Activated naive CD4-positive, alpha-beta T cell treated with anti-CD3 and anti-CD28 coated beads for 36 hours (primary cell): ENCODE results near the gene PSMD13. TPM values are rescaled to one million over a fixed set of nuclear protein-coding genes. Genes with fewer than 3 reads are reported as not detected.
"Not testable (repeated sequence)": the region's sequence is repeated elsewhere in the genome, so short reads cannot be mapped to it uniquely, and the experiment has no call there.

Experiments
- CTCF ChIA-PET: fragments of 350-600 bp; sonication (Branson Sonifier 250); formaldehyde crosslinking; loops from one replicate; lab custom pipeline; 2021; ENCODE audit warnings: antibody characterized with exemption; lab: Charles Lee
- DNase-seq: peaks from one replicate; pipeline ENCODE4 v3.0.0-alpha.2; 2020
- H3K27ac Mint-ChIP-seq: one replicate; pipeline ENCODE4 v1.8.0; 2021; ENCODE audit warnings: mild to moderate bottlenecking, mixed read lengths
- H3K27me3 Mint-ChIP-seq: one replicate; pipeline ENCODE4 v1.8.0; 2021; ENCODE audit warnings: low read depth, mixed read lengths
- H3K36me3 Mint-ChIP-seq: one replicate; pipeline ENCODE4 v1.8.0; 2021; ENCODE audit warnings: low read depth, mixed read lengths
- H3K4me1 Mint-ChIP-seq: one replicate; pipeline ENCODE4 v1.8.0; 2021; ENCODE audit warnings: low read depth, mixed read lengths
- H3K4me3 Mint-ChIP-seq: one replicate; pipeline ENCODE4 v1.8.0; 2021; ENCODE audit warnings: mild to moderate bottlenecking, moderate library complexity, mixed read lengths
- H3K9me3 Mint-ChIP-seq: one replicate; pipeline ENCODE4 v1.8.0; 2021; ENCODE audit warnings: mixed read lengths
- intact Hi-C: fragments of 100-400 bp; cut with micrococcal nuclease; formaldehyde crosslinking; loops from one replicate; pipeline ENCODE4 v1.15.1; 2023
- total RNA-seq, 2 experiments: library from RNA; stranded (reverse); gene quantifications; one replicate each; pipeline ENCODE4 v1.2.3, GENCODE V29; 2021

PSMD13 gene
- total RNA-seq, 2 experiments from 2014 or later, result 206 to 210 TPM

GRCh38 chr11:212150-213100, 24.4 kb upstream of the PSMD13 start:
- intact Hi-C loops, result no loop called here
- Mint-ChIP-seq H3K27ac (peak overlapping the region; percentile 36), H3K36me3 (peaks cover 32% of the 10 kb centered on the region), H3K27me3 (no peaks in the 10 kb centered on the region), H3K9me3 (no peaks in the 10 kb centered on the region), H3K4me3 (no peak overlapping the region), H3K4me1 (peaks cover 31% of the 10 kb centered on the region)
- DNase-seq, result no peak
- CTCF ChIA-PET, result interaction anchor here (0.8 kb wide), 1 partner anchor 9 kb away, joined by 3 read pairs; no protein-coding TSS in a partner anchor

GRCh38 chr11:213111-213510, 23.7 kb upstream of the PSMD13 start:
- Mint-ChIP-seq H3K27ac (peak overlapping the region; percentile 62), H3K4me3 (no peak overlapping the region), H3K36me3 (peaks cover 29% of the 10 kb centered on the region), H3K4me1 (peaks cover 38% of the 10 kb centered on the region), H3K27me3 (no peaks in the 10 kb centered on the region), H3K9me3 (no peaks in the 10 kb centered on the region)
- CTCF ChIA-PET, result interaction anchor here (0.5 kb wide), 1 partner anchor 11 kb away, joined by 3 read pairs; no protein-coding TSS in a partner anchor
- DNase-seq, result no peak
- intact Hi-C loops, result no loop called here

- DNase-seq, result no peak
- no peak overlapping the region for H3K27ac Mint-ChIP-seq
- H3K27me3 Mint-ChIP-seq, result no peaks in the 10 kb centered on the region
- CTCF ChIA-PET, result no interaction called here
- peaks cover 36% of the 10 kb centered on the region for H3K4me1 Mint-ChIP-seq
- H3K4me3 Mint-ChIP-seq, result no peak overlapping the region
- peaks cover 27% of the 10 kb centered on the region for H3K36me3 Mint-ChIP-seq
- intact Hi-C loops, result no loop called here
- no peaks in the 10 kb centered on the region for H3K9me3 Mint-ChIP-seq
These were observed 22.7 kb upstream of the PSMD13 start for GRCh38 chr11:214083-214482.

- peaks cover 21% of the 10 kb centered on the region for H3K4me1 Mint-ChIP-seq
- intact Hi-C loops, result no loop called here
- H3K36me3 Mint-ChIP-seq, result peaks cover 17% of the 10 kb centered on the region
- H3K9me3 Mint-ChIP-seq, result no peaks in the 10 kb centered on the region
- H3K4me3 Mint-ChIP-seq, result no peak overlapping the region
- CTCF ChIA-PET, result interaction anchor here (1.0 to 2.7 kb wide), 3 partner anchors 8 to 35 kb away, joined by 4 to 16 read pairs (median 5); partner anchors contain the start of genes BET1L and RIC8A
- no peaks in the 10 kb centered on the region for H3K27me3 Mint-ChIP-seq
- DNase-seq, result no peak
- peak overlapping the region; percentile 59 for H3K27ac Mint-ChIP-seq
These were observed 21.2 kb upstream of the PSMD13 start for GRCh38 chr11:215581-216037.

GRCh38 chr11:216081-216974, 20.4 kb upstream of the PSMD13 start:
- no peak overlapping the region for H3K4me3 Mint-ChIP-seq
- H3K4me1 Mint-ChIP-seq, result peaks cover 14% of the 10 kb centered on the region
- intact Hi-C loops, result no loop called here
- no peak for DNase-seq
- no peaks in the 10 kb centered on the region for H3K9me3 Mint-ChIP-seq
- H3K27me3 Mint-ChIP-seq, result no peaks in the 10 kb centered on the region
- H3K27ac Mint-ChIP-seq, result peak overlapping the region; percentile 67
- peaks cover 17% of the 10 kb centered on the region for H3K36me3 Mint-ChIP-seq
- CTCF ChIA-PET, result interaction anchor here (1.0 to 2.7 kb wide), 3 partner anchors 9 to 34 kb away, joined by 4 to 16 read pairs (median 5); partner anchors contain the start of genes BET1L and RIC8A

GRCh38 chr11:217704-218103, 19.1 kb upstream of the PSMD13 start:
- Mint-ChIP-seq H3K9me3 (no peaks in the 10 kb centered on the region), H3K4me3 (no peak overlapping the region), H3K27ac (peak overlapping the region; percentile 67), H3K36me3 (peaks cover 10% of the 10 kb centered on the region), H3K4me1 (peaks cover 9% of the 10 kb centered on the region), H3K27me3 (no peaks in the 10 kb centered on the region)
- intact Hi-C loops, result no loop called here
- CTCF ChIA-PET, result no interaction called here
- DNase-seq, result no peak

GRCh38 chr11:218815-219593, 17.8 kb upstream of the PSMD13 start:
- CTCF ChIA-PET, result interaction anchor here (1.2 kb wide), 1 partner anchor 12 kb away, joined by 6 read pairs; the partner anchor contains the start of genes BET1L and RIC8A
- intact Hi-C loops, result no loop called here
- H3K27me3 Mint-ChIP-seq, result no peaks in the 10 kb centered on the region
- peaks cover 7% of the 10 kb centered on the region for H3K4me1 Mint-ChIP-seq
- no peak for DNase-seq
- H3K27ac Mint-ChIP-seq, result no peak overlapping the region
- H3K36me3 Mint-ChIP-seq, result peaks cover 6% of the 10 kb centered on the region
- no peaks in the 10 kb centered on the region for H3K9me3 Mint-ChIP-seq
- no peak overlapping the region for H3K4me3 Mint-ChIP-seq

- H3K27me3 Mint-ChIP-seq, intact Hi-C loops, H3K27ac Mint-ChIP-seq, H3K4me3 Mint-ChIP-seq, DNase-seq, H3K36me3 Mint-ChIP-seq, H3K9me3 Mint-ChIP-seq: not testable (repeated sequence)
- H3K4me1 Mint-ChIP-seq, result peaks cover 10% of the 10 kb centered on the region
- CTCF ChIA-PET, result interaction anchor here (1.3 kb wide), 1 partner anchor 30 kb away, joined by 3 read pairs; no protein-coding TSS in a partner anchor
These were observed 16.0 kb upstream of the PSMD13 start for GRCh38 chr11:220641-221215.

GRCh38 chr11:221539-221938, 15.2 kb upstream of the PSMD13 start:
- no peaks in the 10 kb centered on the region for H3K9me3 Mint-ChIP-seq
- H3K27me3 Mint-ChIP-seq, result no peaks in the 10 kb centered on the region
- no peak overlapping the region for H3K27ac Mint-ChIP-seq
- intact Hi-C loops, result no loop called here
- H3K4me3 Mint-ChIP-seq, result no peak overlapping the region
- no peak for DNase-seq
- peaks cover 12% of the 10 kb centered on the region for H3K4me1 Mint-ChIP-seq
- H3K36me3 Mint-ChIP-seq, result peaks cover 2% of the 10 kb centered on the region
- CTCF ChIA-PET, result interaction anchor here (1.3 kb wide), 1 partner anchor 29 kb away, joined by 3 read pairs; no protein-coding TSS in a partner anchor

- no peaks in the 10 kb centered on the region for H3K9me3 Mint-ChIP-seq
- intact Hi-C loops, result no loop called here
- no peak overlapping the region for H3K27ac Mint-ChIP-seq
- no peak for DNase-seq
- CTCF ChIA-PET, result interaction anchor here (1.3 kb wide), 1 partner anchor 28 kb away, joined by 3 read pairs; no protein-coding TSS in a partner anchor
- H3K4me3 Mint-ChIP-seq, result no peak overlapping the region
- H3K4me1 Mint-ChIP-seq, result peaks cover 12% of the 10 kb centered on the region
- no peaks in the 10 kb centered on the region for H3K27me3 Mint-ChIP-seq
- H3K36me3 Mint-ChIP-seq, result peaks cover 2% of the 10 kb centered on the region
These were observed 14.6 kb upstream of the PSMD13 start for GRCh38 chr11:221998-222789.
